HG03469 (cell line): Measurements from ENCODE around the gene KLHL29.

ENCODE experiments used
- ATAC-seq: cut with Tn5 transposase; IDR thresholded peaks from one replicate; pipeline ENCODE4 v1.9.1; 2021; ENCODE audit warnings: mild to moderate bottlenecking, moderate library complexity, moderate number of reproducible peaks; ENCODE audit not compliant: unreplicated experiment

The KLHL29 gene

GRCh38 chr2:23640711-23641110 lies 255.7 kb downstream of the KLHL29 start:
- ATAC-seq: no peak

GRCh38 chr2:23642516-23642915 lies 257.5 kb downstream of the KLHL29 start:
- no peak for ATAC-seq

DNA sequence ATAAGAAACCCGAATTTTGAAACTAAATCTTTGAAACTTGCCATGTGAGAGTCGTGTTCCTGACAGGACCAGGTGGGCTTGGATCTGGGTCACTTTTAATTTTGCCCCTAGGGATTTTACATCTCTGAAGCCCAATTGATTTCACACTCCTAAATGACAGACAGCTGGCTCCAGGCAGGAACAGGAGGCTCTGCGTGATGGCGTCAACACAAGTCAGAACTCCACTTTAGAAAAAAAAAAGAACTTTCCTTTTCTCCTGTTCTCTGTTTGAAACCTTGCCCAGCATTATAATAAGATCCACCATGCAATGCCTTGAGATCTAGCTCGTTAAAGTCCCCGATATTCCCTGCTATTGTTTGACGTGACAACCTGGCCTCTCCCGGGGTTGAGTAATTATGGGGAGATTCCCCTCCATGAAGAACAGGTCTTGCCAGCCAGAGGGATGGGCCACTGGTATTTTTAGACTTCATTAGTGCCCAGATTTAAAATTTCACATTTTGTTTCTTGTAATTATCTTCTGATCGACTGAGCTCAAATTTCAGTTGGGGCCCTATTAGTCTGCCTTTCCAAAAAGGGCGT lies 260.3 kb downstream of the KLHL29 start:
- ATAC-seq: no peak

GRCh38 chr2:23647563-23647962 lies 262.6 kb downstream of the KLHL29 start:
- ATAC-seq: no peak

DNA sequence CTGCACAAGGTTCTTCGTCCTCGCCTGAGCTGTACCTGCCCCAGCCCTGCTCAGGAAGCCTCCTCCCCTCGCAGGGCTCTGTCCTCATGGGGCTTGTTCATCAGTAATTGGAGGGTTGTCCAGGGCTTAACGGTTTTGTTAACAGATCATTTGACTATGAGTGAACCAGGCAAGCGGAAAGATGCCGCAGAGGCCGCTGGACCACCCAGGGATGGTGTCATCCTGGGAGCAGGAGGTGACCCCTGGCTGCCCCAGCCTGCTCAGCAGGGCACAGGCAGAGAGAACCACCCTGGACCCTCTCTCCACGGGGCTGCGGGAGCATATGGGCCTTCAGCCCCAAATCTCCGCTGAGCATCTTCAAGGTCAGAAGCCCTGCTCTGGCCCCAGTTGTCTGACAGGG lies 264.3 kb downstream of the KLHL29 start:
- ATAC-seq: no peak

GRCh38 chr2:23649819-23650218 lies 264.8 kb downstream of the KLHL29 start:
- no peak for ATAC-seq

DNA sequence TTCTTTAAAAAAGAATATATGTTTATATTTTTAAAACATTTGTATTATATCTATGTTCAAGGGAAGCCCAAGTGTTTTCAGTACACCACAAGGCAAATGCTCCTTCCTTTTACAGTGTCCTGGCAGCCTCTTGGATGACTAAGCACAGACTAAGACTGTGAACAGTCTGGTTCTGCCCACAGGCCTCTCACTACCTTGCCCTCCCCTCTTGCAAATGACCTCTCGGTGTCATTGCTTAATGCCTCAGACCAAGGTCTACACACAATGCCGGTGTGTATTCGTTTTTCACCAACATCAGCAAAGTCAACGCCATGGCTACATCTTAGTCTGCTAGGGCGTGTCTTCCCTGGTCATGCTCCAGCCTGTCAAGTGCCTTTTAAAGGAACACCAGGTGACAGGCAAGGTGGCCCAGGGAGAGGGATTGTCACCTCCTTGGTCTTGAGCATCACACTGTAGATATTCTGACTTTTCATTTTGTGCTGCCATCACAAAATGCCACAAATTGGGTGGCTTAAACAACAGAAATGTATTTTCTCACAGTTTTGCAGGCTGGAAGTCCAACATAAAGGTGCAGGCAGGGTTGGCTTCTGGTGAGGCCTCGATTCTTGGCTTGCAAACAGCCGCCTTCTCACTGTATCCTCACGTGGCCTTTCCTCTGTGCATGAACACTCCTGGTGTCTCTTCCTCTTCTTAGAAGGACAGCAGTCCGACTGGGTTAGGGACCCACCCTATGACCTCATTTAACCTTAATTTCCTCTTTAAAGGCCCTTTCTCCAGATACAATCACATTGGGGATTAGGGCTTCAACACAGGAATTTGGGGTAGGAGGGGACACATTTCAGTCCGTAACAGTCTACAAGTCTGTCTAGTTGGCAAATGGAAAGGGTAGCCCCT lies 266.5 kb downstream of the KLHL29 start:
- ATAC-seq: no peak

GRCh38 chr2:23653326-23653725 lies 268.3 kb downstream of the KLHL29 start:
- no peak for ATAC-seq

DNA sequence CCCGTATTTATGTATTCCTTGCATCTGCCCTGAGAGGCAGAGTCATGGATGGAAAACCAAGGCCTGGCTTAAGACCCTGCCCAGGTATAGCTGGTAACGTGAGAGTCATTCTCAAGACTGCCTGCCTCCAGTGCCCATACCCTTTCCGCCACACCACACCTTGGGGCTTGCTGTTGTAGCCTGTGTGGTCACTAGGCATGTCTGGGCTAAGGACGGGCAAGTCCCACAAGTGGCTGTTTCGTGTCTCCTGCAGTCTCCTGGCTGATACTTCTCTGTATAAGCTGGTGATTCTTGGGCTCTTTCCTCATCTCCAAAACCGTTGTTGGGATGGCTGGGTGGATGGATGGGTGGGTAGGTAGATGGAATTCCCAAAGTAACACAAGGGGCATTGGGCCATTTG lies 269.8 kb downstream of the KLHL29 start:
- ATAC-seq: no peak

- no peak for ATAC-seq
Observed at GRCh38 chr2:23655934-23656596, 271.1 kb downstream of the KLHL29 start.

DNA sequence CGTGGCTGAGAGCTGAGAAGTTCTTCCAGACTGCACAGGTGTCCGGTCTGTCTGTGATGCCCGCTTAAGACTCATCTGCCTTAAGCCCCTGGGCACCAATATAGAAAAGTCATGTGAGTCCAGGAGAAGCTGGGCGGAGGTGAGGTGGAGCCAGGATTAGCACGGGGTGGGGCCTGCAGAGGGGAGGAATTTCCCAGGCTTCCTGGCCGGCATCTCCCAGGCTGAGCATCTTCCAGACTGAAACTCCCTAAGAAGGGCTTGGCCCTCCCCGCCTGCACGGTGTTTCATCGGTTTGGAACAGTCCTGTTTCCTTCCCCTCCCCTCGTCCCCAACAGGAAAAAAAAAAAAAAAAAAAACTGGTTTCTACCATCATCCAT lies 271.6 kb downstream of the KLHL29 start:
- no peak for ATAC-seq

DNA sequence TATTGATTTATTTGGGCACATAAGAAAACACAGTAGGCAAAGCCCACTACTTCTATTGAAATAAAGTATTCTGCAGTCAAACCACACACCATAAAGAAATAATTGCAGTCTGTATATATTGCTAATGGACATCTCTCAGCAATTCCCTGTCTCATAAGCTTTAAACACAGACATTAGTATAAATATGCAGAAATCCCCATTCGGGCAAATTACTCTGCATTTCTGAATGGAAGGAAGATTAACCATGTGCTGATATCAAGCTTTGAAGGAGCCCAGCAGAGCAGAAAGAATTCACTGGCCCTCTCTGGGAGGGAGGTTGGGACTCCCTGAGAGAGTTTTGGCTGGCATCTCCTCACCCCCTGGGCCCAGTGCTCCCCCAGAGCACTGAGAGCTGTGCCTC lies 272.4 kb downstream of the KLHL29 start:
- no peak for ATAC-seq

- no peak for ATAC-seq
Observed at GRCh38 chr2:23657934-23658333, 273.0 kb downstream of the KLHL29 start.

DNA sequence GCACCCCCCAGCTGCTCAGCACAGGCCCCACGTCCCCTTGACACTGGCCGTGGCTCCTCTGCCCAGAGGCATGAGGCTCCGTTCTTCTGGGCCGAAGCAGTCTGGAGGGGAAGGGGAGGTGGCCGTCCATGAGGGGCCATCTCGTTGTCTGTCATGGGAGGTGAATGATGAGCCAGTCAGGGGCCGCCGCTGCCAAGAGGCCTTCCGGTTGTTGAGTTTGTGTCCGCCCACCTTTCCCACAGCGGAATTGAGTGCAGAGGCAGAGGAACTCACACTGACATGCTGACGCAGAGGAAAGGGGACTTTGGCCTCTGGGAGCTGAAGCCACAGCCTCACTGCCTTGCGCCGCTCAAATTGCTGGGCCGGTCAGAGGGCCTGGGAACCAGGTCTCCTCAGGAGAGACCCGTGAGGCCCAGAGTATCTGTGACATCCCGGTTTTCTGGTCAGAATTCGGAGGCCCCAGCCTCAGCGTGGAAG lies 273.5 kb downstream of the KLHL29 start:
- no peak for ATAC-seq

- ATAC-seq: no peak
Observed at GRCh38 chr2:23659328-23659727, 274.3 kb downstream of the KLHL29 start.

DNA sequence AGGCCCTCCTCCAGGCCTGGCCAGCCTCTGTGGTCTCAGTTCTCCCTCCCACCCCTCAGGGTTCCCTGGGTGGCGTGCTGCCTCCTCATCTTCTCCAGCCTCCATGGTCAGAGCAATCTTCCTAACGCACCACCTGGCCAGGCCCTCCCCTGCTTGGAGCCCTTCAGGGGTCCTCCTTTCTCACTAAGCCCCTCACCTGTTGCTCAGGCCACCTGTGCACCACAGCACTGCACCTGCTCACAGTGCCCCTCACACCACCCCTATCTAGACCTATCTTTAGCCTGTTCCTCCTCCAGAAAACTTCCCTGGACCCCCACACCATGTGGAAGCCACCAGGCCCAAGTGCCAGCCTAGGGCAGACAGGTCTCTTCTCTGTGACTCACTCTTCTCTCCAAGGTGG lies 274.8 kb downstream of the KLHL29 start:
- no peak for ATAC-seq

DNA sequence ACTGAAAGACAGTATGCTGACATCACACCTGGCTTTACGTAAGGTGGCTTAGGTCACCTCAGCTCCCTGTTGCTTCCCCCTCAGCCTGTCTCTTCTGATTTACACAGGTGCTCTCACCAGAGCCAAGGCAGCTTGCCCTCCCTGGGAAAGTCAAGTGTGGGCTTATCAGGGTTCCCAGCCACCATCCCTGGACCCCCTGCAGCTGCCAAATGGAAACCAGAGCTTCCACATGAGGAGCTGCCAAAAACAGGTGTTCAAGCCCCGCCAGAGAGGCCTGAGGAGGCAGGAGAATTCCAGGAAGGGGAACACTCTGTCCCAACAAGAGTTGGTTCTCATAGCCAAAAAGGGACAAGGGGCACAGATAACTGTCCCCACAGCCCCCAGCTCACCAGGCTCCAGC lies 275.3 kb downstream of the KLHL29 start:
- ATAC-seq: no peak

DNA sequence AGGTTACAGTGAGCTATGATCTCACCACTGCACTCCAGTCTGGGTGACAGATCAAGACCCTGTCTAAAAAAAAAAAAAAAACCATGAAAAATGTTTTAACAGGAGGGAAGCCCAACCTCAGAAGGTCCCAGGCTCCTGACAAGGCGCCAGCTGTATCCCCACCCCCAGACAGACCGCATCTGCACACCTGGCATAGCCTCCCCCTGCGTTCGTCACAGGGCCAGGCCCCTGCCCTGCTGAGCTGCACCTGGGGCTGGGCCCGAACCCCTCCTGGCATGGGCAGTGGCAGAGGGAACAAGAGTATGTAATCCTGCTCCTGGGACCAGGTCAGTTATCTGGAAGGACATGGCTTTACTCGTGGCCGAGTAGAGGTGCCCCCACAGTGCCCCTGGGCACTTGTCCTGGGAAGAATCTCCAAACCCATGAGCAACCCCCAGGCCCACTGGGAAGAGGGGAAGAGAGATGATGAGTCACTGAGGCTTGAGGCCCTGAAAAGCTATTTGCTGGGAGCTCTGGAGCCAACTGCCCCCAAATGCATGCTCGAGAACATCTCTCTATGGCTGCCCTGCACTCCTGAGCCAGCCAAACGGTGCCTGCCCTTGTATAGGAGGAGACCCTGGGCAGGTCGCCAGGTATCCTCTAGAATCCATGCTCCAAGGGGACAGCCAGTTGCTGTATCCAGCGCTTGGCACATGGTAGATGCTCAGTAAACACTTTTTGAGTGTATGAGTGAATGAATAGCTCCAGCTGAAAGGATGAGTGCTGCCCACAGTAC lies 276.5 kb downstream of the KLHL29 start:
- ATAC-seq: no peak

GRCh38 chr2:23662466-23662865 lies 277.5 kb downstream of the KLHL29 start:
- ATAC-seq: no peak

DNA sequence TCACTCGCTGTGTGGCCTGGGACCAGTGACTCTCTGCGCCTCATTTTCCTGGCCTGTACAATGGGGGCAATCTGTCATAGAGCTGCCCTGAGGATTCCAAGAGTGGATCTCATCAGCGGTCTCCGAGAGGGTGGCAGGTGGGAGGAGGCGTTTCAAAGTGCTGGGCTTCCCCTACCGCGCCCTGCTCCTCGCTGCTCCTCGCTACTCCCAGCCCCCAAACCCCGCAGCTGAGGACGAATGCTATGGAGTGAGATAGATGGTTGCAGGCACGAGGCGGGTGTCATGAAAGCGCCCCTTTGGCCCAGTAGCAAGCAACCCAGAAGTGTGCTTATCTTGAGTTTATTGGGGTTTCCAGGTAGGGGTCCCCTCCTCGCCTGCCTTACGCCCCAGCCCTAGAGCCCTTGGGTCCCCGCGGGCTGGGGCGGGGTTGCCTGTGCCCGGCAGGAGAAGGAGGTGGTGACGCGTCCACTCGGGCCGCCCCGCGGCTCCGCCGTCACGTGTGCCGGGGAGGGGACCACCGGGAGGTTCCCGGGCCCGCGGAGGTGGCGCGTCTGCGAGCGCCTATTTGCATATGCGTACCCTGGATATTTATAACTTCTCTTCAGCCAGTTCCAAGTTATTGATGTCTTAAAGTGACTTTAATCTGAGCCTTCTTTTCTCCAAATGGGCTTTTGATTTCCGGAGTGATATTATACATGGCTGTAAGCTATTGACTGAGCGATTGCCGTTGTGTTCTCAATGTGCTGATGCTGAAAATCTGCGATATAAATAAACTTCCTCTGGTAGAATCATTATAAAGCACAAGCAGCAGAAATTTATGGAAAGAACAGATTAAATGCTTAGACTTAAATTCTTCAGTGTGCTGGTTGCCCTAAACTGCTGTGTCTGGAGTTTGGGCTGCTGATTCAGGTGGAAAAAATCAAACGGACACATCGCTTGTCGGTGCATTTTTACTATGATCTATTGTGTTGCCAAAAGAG lies 278.3 kb downstream of the KLHL29 start:
- ATAC-seq: no peak
